GM18505 (cell line): Measurements from ENCODE around the gene PTX4.

Source experiments
- ATAC-seq: cut with Tn5 transposase; IDR thresholded peaks from one replicate; pipeline ENCODE4 v1.9.1; 2021; ENCODE audit not compliant: unreplicated experiment
- POLR2A ChIP-seq: IDR thresholded peaks from 4 replicates; pipeline ENCODE4 v1.6.1; 2011; ENCODE audit warnings: borderline replicate concordance; ENCODE audit not compliant: insufficient read depth, insufficient read length; ENCODE audit errors: extremely low read depth

PTX4 gene, protein sequence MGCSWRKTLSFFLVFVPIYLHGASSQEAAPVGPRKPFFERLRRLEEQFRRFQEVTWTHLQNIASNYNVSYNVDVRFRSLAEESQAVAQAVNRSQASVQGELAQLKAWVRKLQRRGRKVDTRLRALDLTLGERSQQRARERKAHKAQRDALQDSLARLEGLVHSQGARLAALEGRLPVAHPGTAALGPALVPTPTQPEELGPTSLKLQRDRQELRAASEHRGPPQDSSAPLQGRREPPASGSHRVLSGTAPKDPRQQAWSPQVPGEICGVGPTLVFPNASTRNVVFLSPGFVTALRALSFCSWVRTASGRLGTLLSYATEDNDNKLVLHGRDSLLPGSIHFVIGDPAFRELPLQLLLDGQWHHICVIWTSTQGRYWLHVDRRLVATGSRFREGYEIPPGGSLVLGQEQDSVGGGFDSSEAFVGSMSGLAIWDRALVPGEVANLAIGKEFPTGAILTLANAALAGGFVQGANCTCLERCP

DNA sequence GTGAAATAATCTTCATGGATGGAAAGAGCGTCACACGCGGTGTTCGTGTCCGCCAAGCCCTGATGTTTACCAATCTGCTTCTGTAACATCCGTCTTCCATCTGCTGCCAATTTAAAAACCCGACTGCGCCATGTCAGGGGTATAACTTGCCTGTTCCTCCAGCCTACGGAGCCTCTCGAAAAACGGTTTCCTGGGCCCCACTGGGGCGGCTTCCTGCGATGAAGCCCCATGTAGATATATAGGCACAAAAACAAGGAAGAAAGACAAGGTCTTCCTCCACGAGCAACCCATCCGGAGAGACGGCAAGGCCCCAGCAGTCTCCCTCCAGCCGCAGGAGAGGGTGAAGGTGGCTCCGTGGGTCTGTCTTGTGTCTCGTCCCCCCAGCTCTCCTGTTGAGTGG, at the start of gene PTX4:
Gene PTX4, minus strand, starts transcription at position 326 of the 400 bp plus-strand sequence. Its CDS starts 35 bp downstream, at position 291.
- TF ChIP-seq POLR2A = no peak

DNA sequence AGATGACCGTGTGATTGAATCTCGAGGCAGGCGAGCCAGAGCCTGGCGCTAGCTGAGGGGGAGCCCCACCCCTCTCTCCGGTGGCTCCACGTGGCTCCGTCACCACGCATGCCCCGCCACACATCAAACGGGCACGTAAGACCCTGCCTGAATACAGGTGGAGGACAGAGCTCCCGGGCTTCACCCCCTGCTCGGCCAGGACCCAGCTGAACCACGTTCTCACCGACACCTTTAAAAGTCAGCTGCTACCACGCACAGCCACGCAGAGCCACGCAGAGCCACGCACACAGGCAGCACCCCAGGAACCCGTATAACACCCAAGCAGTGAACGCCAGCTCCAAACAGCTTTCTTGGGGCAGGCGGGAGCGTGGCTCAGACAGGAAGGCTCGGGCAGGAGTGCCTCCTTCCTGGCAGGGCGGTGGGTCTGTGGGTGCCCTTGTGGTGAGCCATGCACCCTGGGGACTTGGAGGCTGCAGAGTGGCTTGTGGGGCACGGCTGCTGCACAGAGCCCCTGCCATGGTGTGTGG, 49.1 kb upstream of the PTX4 start:
- no peak for ATAC-seq
- no peak for TF ChIP-seq POLR2A

More for the DNA sequence above, at the start of gene PTX4:
- ATAC-seq = no peak

DNA sequence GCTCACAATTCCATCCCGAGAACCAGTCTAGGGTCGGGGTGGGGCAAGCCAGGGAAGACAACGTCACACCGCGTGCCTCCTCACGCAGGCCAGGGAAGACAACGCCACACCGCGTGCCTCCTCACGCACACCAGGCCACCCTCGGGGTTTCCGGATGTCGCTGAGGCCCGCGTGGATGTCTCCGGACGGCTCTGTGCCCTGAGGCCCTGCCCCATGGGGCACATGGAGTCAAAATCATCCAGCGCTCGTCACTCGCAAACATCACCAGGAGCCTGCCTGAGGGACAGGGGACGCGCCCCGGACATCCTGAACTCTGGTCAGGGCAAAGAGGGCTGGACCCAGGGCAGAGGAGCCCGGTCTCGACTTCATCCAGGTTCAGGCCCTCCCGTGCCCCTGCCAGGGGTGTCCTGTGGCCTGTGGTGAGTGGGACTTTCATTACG, 48.4 kb upstream of the PTX4 start:
- no peak for TF ChIP-seq POLR2A
- ATAC-seq = no peak

DNA sequence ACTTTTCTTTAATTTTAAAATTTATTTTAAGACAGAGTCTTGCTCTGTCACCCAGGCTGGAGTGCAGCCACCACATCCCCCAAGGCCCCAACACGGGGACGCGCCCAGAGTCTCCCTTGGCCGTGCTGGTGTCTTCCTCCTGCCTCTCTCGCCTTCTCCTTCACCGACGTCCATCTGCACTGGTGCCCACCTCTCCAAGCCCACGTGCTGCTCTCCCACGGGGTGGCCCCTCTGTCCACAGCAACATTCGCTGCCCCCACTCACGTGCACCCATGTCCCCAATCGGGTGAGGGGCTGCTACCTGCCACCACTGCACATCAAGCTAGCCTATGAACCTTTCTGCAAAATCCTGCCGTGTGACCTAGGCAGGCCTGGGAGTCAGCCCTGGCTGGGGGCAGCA, 47.9 kb upstream of the PTX4 start:
- TF ChIP-seq POLR2A = no peak
- ATAC-seq = no peak

DNA sequence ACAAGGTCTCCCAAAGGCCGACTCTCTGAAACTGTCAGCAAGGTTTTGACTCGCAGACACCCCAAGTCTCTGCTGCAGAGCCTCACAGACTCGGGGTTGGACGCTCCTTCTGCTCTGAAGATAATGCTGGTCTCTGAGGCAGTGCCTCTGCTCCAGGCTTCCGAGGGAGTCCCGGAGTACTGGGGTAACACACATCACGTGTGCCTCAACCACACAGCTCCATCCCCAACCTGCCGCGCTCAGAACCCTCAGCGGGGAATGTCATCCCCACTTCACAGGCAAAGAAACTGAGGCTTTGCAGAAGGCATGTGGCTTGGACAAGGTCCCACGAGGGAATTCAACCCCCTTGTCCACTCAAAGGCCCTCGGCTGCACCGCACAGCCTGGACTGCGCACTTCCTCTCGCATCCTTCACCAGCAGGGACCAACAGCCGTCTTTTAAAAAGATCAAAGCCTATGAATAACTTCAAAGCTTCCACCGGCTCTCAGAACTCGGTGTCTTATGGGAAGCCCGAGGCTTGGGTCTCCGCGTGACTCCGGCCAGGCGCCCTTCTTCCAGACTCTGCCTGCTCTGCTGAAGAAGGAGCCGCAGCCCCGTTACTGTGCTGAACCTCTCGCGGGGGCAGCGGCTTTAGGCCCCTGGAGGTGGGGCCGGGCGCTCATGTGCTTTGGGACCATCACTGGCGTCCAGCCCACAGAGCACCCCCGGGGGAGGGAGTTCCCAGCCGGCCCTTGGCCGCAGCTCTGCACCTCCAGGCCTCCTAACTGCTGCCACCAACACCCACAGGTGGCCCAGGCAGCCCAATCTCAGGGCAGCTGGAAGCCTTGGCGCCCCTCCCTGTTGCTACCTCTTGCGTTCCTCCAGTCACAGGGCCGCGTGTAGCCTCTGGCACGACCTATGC, 46.9 kb upstream of the PTX4 start:
- TF ChIP-seq POLR2A = no peak
- ATAC-seq = no peak

DNA sequence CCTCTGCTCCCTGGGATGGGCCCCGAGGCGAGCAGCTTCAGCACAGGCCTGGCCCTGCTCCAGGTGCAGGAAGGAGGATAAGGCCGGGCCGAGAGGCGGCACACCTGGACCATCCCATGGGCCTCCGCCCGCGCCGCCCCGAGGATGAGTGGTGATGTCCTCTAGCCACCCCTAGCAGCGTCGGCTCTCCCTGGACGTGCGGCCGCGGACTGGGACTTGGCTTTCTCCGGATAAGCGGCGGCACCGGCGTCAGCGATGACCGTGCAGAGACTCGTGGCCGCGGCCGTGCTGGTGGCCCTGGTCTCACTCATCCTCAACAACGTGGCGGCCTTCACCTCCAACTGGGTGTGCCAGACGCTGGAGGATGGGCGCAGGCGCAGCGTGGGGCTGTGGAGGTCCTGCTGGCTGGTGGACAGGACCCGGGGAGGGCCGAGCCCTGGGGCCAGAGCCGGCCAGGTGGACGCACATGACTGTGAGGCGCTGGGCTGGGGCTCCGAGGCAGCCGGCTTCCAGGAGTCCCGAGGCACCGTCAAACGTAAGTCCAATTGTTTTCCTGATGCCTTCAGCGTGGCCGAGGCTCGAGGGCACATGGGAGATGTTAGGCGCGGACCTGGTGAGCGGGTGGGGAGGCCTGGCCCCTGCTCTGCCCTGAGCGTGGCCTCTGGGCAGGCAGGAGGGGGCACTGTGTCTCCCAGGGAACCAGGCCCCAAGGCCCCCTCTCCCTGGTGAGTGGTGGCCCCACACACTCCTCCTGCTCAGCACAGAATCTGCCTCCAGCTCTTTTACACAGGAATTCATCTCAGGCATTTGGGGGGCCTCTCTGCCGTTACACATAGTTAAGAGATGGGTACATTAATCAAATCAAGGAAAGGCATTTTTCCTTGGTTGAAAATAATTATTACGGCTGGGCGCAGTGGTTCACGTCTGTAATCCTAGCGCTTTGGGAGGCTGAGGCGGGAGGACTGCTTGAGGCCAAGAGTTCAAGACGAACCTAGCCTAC, 45.6 kb upstream of the PTX4 start:
- no peak for ATAC-seq
- no peak for TF ChIP-seq POLR2A

DNA sequence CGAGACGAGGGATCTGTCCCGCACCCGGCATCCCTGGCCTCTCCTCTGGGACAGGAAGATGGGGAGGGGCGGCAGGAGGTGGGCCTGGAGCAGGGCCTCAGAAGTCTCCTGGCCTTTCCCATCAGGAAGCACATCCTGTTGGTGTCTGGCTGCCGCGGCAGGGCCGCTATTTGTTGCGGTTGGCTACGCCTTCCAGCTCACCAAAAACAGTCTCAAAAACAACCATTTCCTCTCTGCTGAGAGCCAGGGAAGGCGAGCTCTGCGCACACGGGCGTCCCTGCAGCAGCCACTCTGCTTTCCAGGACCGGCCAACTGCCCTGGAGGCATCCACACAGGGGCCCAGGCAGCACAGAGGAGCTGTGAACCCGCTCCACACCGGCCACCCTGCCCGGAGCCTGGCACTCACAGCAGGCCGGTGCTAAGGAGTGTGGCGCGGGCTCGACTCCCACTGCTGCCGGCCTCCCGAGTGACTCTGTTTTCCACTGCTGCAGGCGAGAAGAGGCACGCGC, 44.8 kb upstream of the PTX4 start, which contains the start of gene TMEM204:
Gene TMEM204, plus strand, starts transcription at position 224 of the 509 bp plus-strand sequence. CDS start 610 bp downstream, outside the sequence.
- TF ChIP-seq POLR2A = no peak
- no peak for ATAC-seq

DNA sequence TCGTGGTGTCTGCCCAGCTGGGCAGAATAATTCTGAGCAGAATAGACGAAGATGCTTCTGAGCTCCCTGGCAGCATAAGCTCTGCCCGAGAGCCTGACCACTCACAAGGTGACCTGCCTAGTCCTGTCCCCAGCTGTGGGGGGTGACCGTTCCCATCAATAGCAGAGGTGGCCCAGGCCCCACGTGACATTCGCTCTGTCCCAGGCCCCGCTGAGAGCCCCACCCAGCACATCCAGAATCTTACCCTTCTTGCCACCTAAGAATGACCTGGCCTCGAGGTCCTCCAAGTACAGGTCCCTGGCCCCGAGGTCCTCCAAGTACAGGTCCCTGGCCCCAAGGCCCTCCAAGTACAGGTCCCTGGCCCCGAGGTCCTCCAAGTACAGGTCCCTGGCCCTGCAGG, 44.0 kb upstream of the PTX4 start:
- no peak for TF ChIP-seq POLR2A
- ATAC-seq = no peak

DNA sequence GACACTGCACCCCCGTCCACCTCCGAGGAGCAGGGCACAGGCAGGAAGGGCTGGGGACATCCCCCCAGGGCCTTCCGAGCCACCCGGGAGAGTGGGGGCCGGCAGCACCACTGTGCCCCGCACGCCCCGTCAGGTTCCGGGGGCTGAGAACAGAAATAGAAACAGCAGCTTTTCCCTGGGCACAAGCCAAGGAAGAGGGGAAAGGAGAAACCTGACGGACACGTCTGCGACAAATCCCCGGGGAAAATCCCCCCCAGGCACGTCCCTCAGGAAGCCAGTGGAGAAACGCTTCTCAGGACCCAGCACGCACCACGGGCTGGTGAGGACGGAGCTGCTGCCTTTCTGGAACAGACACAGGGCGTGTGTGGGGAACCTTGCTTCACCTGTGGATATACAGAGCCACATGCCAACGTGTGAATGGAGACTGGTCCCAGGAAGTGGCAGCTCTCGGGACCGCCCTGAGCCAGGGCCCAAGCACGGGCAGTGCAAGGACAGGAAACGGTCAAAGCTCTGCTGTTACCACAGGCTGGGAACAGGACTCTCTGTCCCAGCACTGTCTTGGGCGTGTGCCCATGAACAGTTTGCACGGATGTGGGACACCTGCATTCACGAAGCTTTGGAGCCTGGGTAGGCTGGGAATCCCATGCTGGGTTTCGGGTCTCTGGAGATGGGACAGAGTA, 43.5 kb upstream of the PTX4 start:
- no peak for ATAC-seq
- TF ChIP-seq POLR2A = no peak

DNA sequence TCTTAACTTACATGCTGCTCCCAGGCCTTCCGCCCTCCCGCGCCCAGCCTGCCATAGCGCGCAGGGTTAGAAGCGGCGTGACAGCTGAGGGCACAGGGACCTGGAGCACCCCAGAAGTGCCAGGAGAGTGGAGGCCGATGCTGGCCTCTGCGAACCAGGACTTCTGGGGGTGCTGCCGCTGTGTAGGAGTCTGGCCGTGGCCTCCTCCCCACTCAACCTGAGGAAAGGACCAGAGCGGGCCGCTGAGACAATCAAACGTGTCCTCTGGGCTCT, 42.8 kb upstream of the PTX4 start:
- ATAC-seq = no peak
- TF ChIP-seq POLR2A = no peak

DNA sequence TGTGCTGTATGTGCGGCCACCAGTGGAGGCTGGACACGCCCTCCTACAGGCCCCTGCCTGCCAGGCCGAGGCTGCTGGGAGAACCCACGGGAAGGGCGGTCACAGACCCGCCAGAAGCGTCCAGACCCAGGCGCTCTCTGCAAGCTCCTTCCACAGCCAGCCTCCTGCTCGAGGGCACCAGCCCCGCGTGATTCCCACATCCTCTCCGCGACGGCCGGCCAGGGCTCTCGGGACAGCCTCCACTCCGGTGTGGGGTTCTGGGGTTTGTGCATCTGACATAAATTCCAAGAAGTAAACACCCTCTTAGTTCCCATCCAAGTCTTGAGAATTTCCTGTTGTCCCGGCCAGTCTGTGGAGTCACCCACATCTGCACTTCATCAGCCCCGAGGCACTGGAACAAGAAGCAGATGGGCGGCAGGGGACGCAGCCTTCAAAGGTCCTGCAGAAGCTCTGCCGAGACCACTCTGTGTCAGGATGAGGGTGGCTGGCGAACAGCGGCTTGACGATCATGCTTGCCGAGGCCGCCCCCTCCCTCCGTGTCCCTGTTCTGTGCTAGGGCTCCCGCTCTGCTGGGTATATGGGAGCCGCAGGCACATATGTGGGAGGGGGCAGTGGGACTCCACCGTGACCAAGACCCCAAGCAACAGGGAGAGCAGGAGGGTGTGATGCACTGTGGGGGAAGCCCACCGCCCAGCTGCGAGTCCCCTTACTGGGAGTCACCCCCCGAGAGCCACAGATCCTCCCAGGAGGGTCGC, 42.3 kb upstream of the PTX4 start:
- no peak for ATAC-seq
- no peak for TF ChIP-seq POLR2A
